AG04450 (cell line): Measurements from ENCODE around the gene ANTXRL. TPM values are rescaled to one million over a fixed set of nuclear protein-coding genes. Genes with fewer than 3 reads are reported as not detected.
"Not testable (repeated sequence)": the region's sequence is repeated elsewhere in the genome, so short reads cannot be mapped to it uniquely, and the experiment has no call there.

ENCODE experiments used
- CTCF ChIA-PET: fragments of 300-600, 350-600 bp; formaldehyde crosslinking; extraction: SDS; loops from one replicate; lab custom pipeline; 2022; ENCODE audit warnings: antibody characterized with exemption, inconsistent platforms; lab: Charles Lee
- POLR2A ChIA-PET: fragments of 350-600 bp; formaldehyde crosslinking; extraction: SDS; loops from one replicate; lab custom pipeline; 2021; ENCODE audit warnings: antibody characterized with exemption, inconsistent platforms; lab: Yijun Ruan, JAX
- DNase-seq: peaks from one replicate; pipeline ENCODE4 v3.0.0-alpha.2; 2011; ENCODE audit warnings: low read depth, low spot score
- H3K27ac ChIP-seq: one replicate; pipeline ENCODE4 v1.5.1; 2012; ENCODE audit warnings: low read depth, low read length, control low read depth
- H3K27me3 ChIP-seq: one replicate; pipeline ENCODE4 v1.6.0; 2012; ENCODE audit warnings: low read length; ENCODE audit not compliant: control insufficient read depth, insufficient read depth
- H3K4me3 ChIP-seq: 2 replicates; pipeline ENCODE4 v1.5.1; 2011; ENCODE audit warnings: mild to moderate bottlenecking, low read depth, low read length, control low read depth
- H3K9me3 ChIP-seq: 2 replicates; pipeline ENCODE4 v1.5.1; 2012; ENCODE audit warnings: low read length; ENCODE audit not compliant: control insufficient read depth, insufficient read depth
- polyA plus RNA-seq: library from polyadenylated mRNA; depleted of rRNA; stranded (reverse); fragments of >200 nt; gene quantifications from 2 replicates; pipeline ENCODE4 v1.2.3, GENCODE V29; 2011
- TF ChIP-seq, protein P1 (sequence below): IDR thresholded peaks from 2 replicates; pipeline ENCODE4 v1.5.1; 2011; ENCODE audit warnings: low read depth, low read length, control low read depth, inconsistent platforms

Gene ANTXRL
- polyA plus RNA-seq, 1 experiment = not detected

GRCh38 chr10:46328853-46329689 is 42.3 kb downstream of the ANTXRL start:
- Histone ChIP-seq H3K9me3 (no peaks in the 10 kb centered on the region), H3K27ac (no peak overlapping the region), H3K27me3 (no peaks in the 10 kb centered on the region), H3K4me3 (no peak overlapping the region)
- DNase-seq = no peak
- ChIA-PET CTCF (no interaction called here), POLR2A (no interaction called here)
- TF ChIP-seq, protein P1, sequence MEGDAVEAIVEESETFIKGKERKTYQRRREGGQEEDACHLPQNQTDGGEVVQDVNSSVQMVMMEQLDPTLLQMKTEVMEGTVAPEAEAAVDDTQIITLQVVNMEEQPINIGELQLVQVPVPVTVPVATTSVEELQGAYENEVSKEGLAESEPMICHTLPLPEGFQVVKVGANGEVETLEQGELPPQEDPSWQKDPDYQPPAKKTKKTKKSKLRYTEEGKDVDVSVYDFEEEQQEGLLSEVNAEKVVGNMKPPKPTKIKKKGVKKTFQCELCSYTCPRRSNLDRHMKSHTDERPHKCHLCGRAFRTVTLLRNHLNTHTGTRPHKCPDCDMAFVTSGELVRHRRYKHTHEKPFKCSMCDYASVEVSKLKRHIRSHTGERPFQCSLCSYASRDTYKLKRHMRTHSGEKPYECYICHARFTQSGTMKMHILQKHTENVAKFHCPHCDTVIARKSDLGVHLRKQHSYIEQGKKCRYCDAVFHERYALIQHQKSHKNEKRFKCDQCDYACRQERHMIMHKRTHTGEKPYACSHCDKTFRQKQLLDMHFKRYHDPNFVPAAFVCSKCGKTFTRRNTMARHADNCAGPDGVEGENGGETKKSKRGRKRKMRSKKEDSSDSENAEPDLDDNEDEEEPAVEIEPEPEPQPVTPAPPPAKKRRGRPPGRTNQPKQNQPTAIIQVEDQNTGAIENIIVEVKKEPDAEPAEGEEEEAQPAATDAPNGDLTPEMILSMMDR = no peak

GRCh38 chr10:46329690-46330016 is 42.9 kb downstream of the ANTXRL start:
- POLR2A ChIA-PET = no interaction called here
- H3K27ac ChIP-seq = no peak overlapping the region
- CTCF ChIA-PET = no interaction called here

DNA sequence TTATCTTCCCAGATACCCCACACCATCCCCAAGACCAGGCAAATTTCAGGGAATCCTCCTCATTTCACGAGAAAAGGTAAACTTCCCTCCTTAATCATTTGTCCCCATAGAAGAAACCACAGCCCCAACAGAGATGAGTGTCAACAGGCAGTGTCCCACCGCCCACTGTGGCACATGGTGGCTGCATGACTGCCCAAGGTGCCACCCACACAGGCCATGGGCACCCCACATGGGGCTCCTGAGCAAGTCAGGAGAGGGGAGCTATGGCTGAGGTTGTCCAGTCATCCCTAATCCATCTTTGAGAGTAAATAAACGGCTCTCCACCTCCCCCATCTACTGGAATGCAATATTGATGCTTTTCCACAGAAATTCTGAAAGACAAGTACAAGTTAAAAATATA is 44.1 kb downstream of the ANTXRL start:
- ChIA-PET CTCF (no interaction called here), POLR2A (no interaction called here)
- Histone ChIP-seq H3K9me3 (no peaks in the 10 kb centered on the region), H3K4me3 (no peak overlapping the region), H3K27me3 (no peaks in the 10 kb centered on the region), H3K27ac (no peak overlapping the region)
- TF ChIP-seq, protein P1 = no peak
- DNase-seq = no peak

More at GRCh38 chr10:46329690-46330016, 42.9 kb downstream of the ANTXRL start:
- DNase-seq = no peak
- Histone ChIP-seq H3K4me3 (no peak overlapping the region), H3K27me3 (no peaks in the 10 kb centered on the region), H3K9me3 (no peaks in the 10 kb centered on the region)
- TF ChIP-seq, protein P1 = no peak

DNA sequence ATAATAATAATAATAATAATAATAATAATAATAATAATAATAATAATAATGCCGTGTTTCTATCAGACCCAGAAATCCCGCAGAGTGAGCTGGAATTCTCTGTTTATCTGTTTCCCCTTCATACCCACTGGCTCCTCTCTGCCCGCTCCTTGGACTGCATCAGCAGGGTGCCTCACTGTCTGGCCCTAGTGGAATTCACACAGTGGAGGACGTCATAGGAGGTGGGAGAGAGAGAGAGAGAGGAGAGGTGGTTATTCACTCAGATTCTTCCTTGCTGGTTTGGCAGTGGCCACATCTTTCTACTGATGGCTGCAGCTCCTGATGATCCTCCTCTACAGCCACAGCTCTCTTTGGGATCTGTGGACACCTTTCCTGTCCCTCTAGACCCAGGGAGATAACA is 78.7 kb downstream of the ANTXRL start:
- H3K27me3 ChIP-seq, H3K4me3 ChIP-seq, CTCF ChIA-PET, POLR2A ChIA-PET, H3K9me3 ChIP-seq, H3K27ac ChIP-seq, DNase-seq: not testable (repeated sequence)

- H3K27me3 ChIP-seq, CTCF ChIA-PET, POLR2A ChIA-PET, H3K4me3 ChIP-seq, H3K27ac ChIP-seq, DNase-seq, H3K9me3 ChIP-seq: not testable (repeated sequence)
Observed at GRCh38 chr10:46367209-46367608, 80.4 kb downstream of the ANTXRL start.

- POLR2A ChIA-PET, CTCF ChIA-PET, H3K27ac ChIP-seq, H3K9me3 ChIP-seq, DNase-seq, H3K27me3 ChIP-seq, H3K4me3 ChIP-seq: not testable (repeated sequence)
Observed at GRCh38 chr10:46367666-46368240, 81.0 kb downstream of the ANTXRL start.

- POLR2A ChIA-PET = not testable (repeated sequence)
Observed at GRCh38 chr10:46368956-46369355, 82.2 kb downstream of the ANTXRL start.

GRCh38 chr10:46374410-46374809 is 87.6 kb downstream of the ANTXRL start:
- H3K27me3 ChIP-seq, POLR2A ChIA-PET, DNase-seq, H3K4me3 ChIP-seq, H3K9me3 ChIP-seq, CTCF ChIA-PET, H3K27ac ChIP-seq: not testable (repeated sequence)

More at GRCh38 chr10:46368956-46369355, 82.2 kb downstream of the ANTXRL start:
- H3K9me3 ChIP-seq, H3K27ac ChIP-seq, H3K27me3 ChIP-seq, H3K4me3 ChIP-seq, DNase-seq, CTCF ChIA-PET: not testable (repeated sequence)

- DNase-seq, CTCF ChIA-PET, H3K27ac ChIP-seq, H3K27me3 ChIP-seq, POLR2A ChIA-PET, H3K4me3 ChIP-seq, H3K9me3 ChIP-seq: not testable (repeated sequence)
Observed at GRCh38 chr10:46375406-46375805, 88.6 kb downstream of the ANTXRL start, which contains the start of gene ANXA8L1. ANXA8L1 (plus strand) TSS chr10:46375776; CDS start chr10:46375852, 76 bp downstream.
